IgD-negative memory B cell (primary cell): ENCODE data around the gene NSFL1C. TPM values are rescaled to one million over a fixed set of nuclear protein-coding genes. Genes with fewer than 3 reads are reported as not detected.
A peak's percentile ranks its signal among the peaks of the same experiment; 100 is the strongest.
"Not testable (repeated sequence)": the region's sequence is repeated elsewhere in the genome, so short reads cannot be mapped to it uniquely, and the experiment has no call there.

Experiments used
- H3K27ac Mint-ChIP-seq, 3 donors: one replicate each; pipeline ENCODE4 v1.8.0; 2020 to 2022; ENCODE audit warnings: mild to moderate bottlenecking in 3 of 3, mixed read lengths in 3 of 3, moderate library complexity in 1 of 3
- H3K27me3 Mint-ChIP-seq: one replicate; pipeline ENCODE4 v1.8.0; 2021; ENCODE audit warnings: mixed read lengths
- H3K36me3 Mint-ChIP-seq: one replicate; pipeline ENCODE4 v1.8.0; 2020; ENCODE audit warnings: mild to moderate bottlenecking, mixed read lengths
- H3K4me1 Mint-ChIP-seq, 3 donors: one replicate each; pipeline ENCODE4 v1.8.0; 2020 to 2022; ENCODE audit warnings: mixed read lengths in 3 of 3, mild to moderate bottlenecking in 1 of 3
- H3K4me3 Mint-ChIP-seq, 4 donors: one replicate each; pipeline ENCODE4 v1.8.0; 2020 to 2022; ENCODE audit warnings: mild to moderate bottlenecking in 4 of 4, mixed read lengths in 4 of 4, moderate library complexity in 3 of 4
- H3K9me3 Mint-ChIP-seq, 3 donors: one replicate each; pipeline ENCODE4 v1.8.0; 2020 to 2021; ENCODE audit warnings: mixed read lengths in 3 of 3, mild to moderate bottlenecking in 1 of 3
- polyA plus RNA-seq: library from polyadenylated mRNA; unstranded; fragments of 300-500 nt; fragmentation: Illumina TruSeq; gene quantifications from one replicate; pipeline ENCODE4 v1.2.3, GENCODE V29; 2021

NSFL1C gene
- polyA plus RNA-seq, 1 donor from 2014 or later = 112 TPM

GRCh38 chr20:1414982-1415381 is 51.7 kb downstream of the NSFL1C start:
- Mint-ChIP-seq H3K4me3 (no peak overlapping the region), H3K27ac (no peak overlapping the region), H3K4me1 (peaks cover 0 to 4% (median 0%) of the 10 kb centered on the region in 3 donors), H3K36me3 (no peaks in the 10 kb centered on the region), H3K9me3 (peaks cover 3 to 7% (median 5%) of the 10 kb centered on the region in 3 donors), H3K27me3 (peaks cover 2% of the 10 kb centered on the region)

- no peak overlapping the region for H3K4me3 Mint-ChIP-seq
- peaks cover 0 to 5% (median 0%) of the 10 kb centered on the region in 3 donors for H3K9me3 Mint-ChIP-seq
- no peak overlapping the region for H3K27ac Mint-ChIP-seq
- peaks cover 0 to 4% (median 2%) of the 10 kb centered on the region in 3 donors for H3K4me1 Mint-ChIP-seq
- no peaks in the 10 kb centered on the region for H3K36me3 Mint-ChIP-seq
- H3K27me3 Mint-ChIP-seq = peaks cover 18% of the 10 kb centered on the region
Measured at GRCh38 chr20:1405801-1406200, 60.8 kb downstream of the NSFL1C start.

- no peaks in the 10 kb centered on the region for H3K36me3 Mint-ChIP-seq
- peaks cover 5 to 8% (median 7%) of the 10 kb centered on the region in 3 donors for H3K4me1 Mint-ChIP-seq
- peaks cover 0 to 2% (median 0%) of the 10 kb centered on the region in 3 donors for H3K9me3 Mint-ChIP-seq
- H3K27ac Mint-ChIP-seq = no peak overlapping the region
- peaks cover 16% of the 10 kb centered on the region for H3K27me3 Mint-ChIP-seq
- H3K4me3 Mint-ChIP-seq = no peak overlapping the region
Measured at GRCh38 chr20:1403624-1404023, 63.0 kb downstream of the NSFL1C start.

- H3K4me1 Mint-ChIP-seq = peaks cover 14 to 20% (median 16%) of the 10 kb centered on the region in 3 donors
- H3K9me3 Mint-ChIP-seq = peaks cover 0 to 2% (median 0%) of the 10 kb centered on the region in 3 donors
- no peak overlapping the region for H3K27ac Mint-ChIP-seq
- H3K4me3 Mint-ChIP-seq = peak overlapping the region in 1 of 4 donors; percentile 85
- H3K36me3 Mint-ChIP-seq = no peaks in the 10 kb centered on the region
- H3K27me3 Mint-ChIP-seq = peaks cover 16% of the 10 kb centered on the region
Measured at GRCh38 chr20:1402149-1402548, 64.5 kb downstream of the NSFL1C start.

- H3K27ac Mint-ChIP-seq = no peak overlapping the region
- no peak overlapping the region for H3K4me3 Mint-ChIP-seq
- H3K27me3 Mint-ChIP-seq = peaks cover 16% of the 10 kb centered on the region
- peaks cover 2% of the 10 kb centered on the region for H3K36me3 Mint-ChIP-seq
- H3K4me1 Mint-ChIP-seq = peaks cover 16 to 23% (median 16%) of the 10 kb centered on the region in 3 donors
- peaks cover 0 to 2% (median 0%) of the 10 kb centered on the region in 3 donors for H3K9me3 Mint-ChIP-seq
Measured at GRCh38 chr20:1401451-1401907, 65.2 kb downstream of the NSFL1C start.

- not testable (repeated sequence) for H3K9me3 Mint-ChIP-seq, H3K4me3 Mint-ChIP-seq, H3K36me3 Mint-ChIP-seq, H3K27ac Mint-ChIP-seq, H3K27me3 Mint-ChIP-seq
- H3K4me1 Mint-ChIP-seq = peaks cover 23 to 34% (median 26%) of the 10 kb centered on the region in 3 donors
Measured at GRCh38 chr20:1399678-1400366, 66.8 kb downstream of the NSFL1C start.

- H3K9me3 Mint-ChIP-seq, H3K36me3 Mint-ChIP-seq, H3K27me3 Mint-ChIP-seq: not testable (repeated sequence)
- peaks cover 35 to 47% (median 38%) of the 10 kb centered on the region in 3 donors for H3K4me1 Mint-ChIP-seq
- H3K4me3 Mint-ChIP-seq = peak overlapping the region in 3 of 4 donors; percentile 4 to 74 (median 63)
- H3K27ac Mint-ChIP-seq = peak overlapping the region; percentile 31 to 74 (median 58)
Measured at GRCh38 chr20:1398185-1398584, 68.5 kb downstream of the NSFL1C start.

- H3K36me3 Mint-ChIP-seq = peaks cover 2% of the 10 kb centered on the region
- H3K27me3 Mint-ChIP-seq = peaks cover 4% of the 10 kb centered on the region
- peaks cover 37 to 47% (median 38%) of the 10 kb centered on the region in 3 donors for H3K4me1 Mint-ChIP-seq
- peak overlapping the region in 2 of 3 donors; percentile 47 to 58 for H3K27ac Mint-ChIP-seq
- H3K4me3 Mint-ChIP-seq = peak overlapping the region in 1 of 4 donors; percentile 4
- H3K9me3 Mint-ChIP-seq = no peaks in the 10 kb centered on the region
Measured at GRCh38 chr20:1397710-1398109, 68.9 kb downstream of the NSFL1C start.

- no peaks in the 10 kb centered on the region for H3K9me3 Mint-ChIP-seq
Measured at GRCh38 chr20:1396702-1397101, 69.9 kb downstream of the NSFL1C start.

GRCh38 chr20:1396264-1396663 is 70.4 kb downstream of the NSFL1C start:
- H3K4me1 Mint-ChIP-seq = peaks cover 41 to 51% (median 43%) of the 10 kb centered on the region in 3 donors
- H3K36me3 Mint-ChIP-seq = peaks cover 2% of the 10 kb centered on the region
- no peaks in the 10 kb centered on the region for H3K9me3 Mint-ChIP-seq
- no peaks in the 10 kb centered on the region for H3K27me3 Mint-ChIP-seq
- peak overlapping the region in 2 of 3 donors; percentile 42 to 47 for H3K27ac Mint-ChIP-seq
- peak overlapping the region in 2 of 4 donors; percentile 31 to 43 for H3K4me3 Mint-ChIP-seq

More at GRCh38 chr20:1396702-1397101, 69.9 kb downstream of the NSFL1C start:
- Mint-ChIP-seq H3K4me1 (peaks cover 38 to 48% (median 41%) of the 10 kb centered on the region in 3 donors), H3K27me3 (no peaks in the 10 kb centered on the region), H3K27ac (peak overlapping the region; percentile 42 to 78 (median 47)), H3K4me3 (peak overlapping the region in 2 of 4 donors; percentile 31 to 43), H3K36me3 (peaks cover 2% of the 10 kb centered on the region)

GRCh38 chr20:1394686-1395085 is 72.0 kb downstream of the NSFL1C start:
- Mint-ChIP-seq H3K36me3 (peaks cover 2% of the 10 kb centered on the region), H3K4me1 (peaks cover 46 to 66% (median 52%) of the 10 kb centered on the region in 3 donors), H3K27ac (peak overlapping the region in 2 of 3 donors; percentile 55 to 84), H3K9me3 (no peaks in the 10 kb centered on the region), H3K4me3 (peak overlapping the region in 3 of 4 donors; percentile 25 to 63 (median 35)), H3K27me3 (no peaks in the 10 kb centered on the region)

- Mint-ChIP-seq H3K36me3 (peaks cover 2% of the 10 kb centered on the region), H3K4me3 (peak overlapping the region; percentile 85 to 99 (median 94)), H3K27me3 (no peaks in the 10 kb centered on the region), H3K4me1 (peaks cover 46 to 68% (median 56%) of the 10 kb centered on the region in 3 donors), H3K27ac (peak overlapping the region; percentile 87 to 99 (median 87)), H3K9me3 (no peaks in the 10 kb centered on the region)
Measured at GRCh38 chr20:1393507-1393882, 73.2 kb downstream of the NSFL1C start.

- peak within 1 kb of the TSS; percentile 87 to 99 (median 97) for H3K27ac Mint-ChIP-seq
- peaks cover 44 to 68% (median 56%) of the 10 kb centered on the region in 3 donors for H3K4me1 Mint-ChIP-seq
- H3K27me3 Mint-ChIP-seq = no peaks in the 10 kb centered on the region
- H3K4me3 Mint-ChIP-seq = peak within 1 kb of the TSS; percentile 85 to 99 (median 94)
- peaks cover 2% of the 10 kb centered on the region for H3K36me3 Mint-ChIP-seq
- H3K9me3 Mint-ChIP-seq = no peaks in the 10 kb centered on the region
Measured at GRCh38 chr20:1392693-1393506, 73.7 kb downstream of the NSFL1C start, which contains the start of gene FKBP1A. Gene FKBP1A, minus strand, starts transcription at chr20:1393054. Its CDS starts 56 bp downstream, at chr20:1392998.

- Mint-ChIP-seq H3K4me3 (peak overlapping the region; percentile 85 to 96 (median 93)), H3K4me1 (peaks cover 43 to 68% (median 53%) of the 10 kb centered on the region in 3 donors)
Measured at GRCh38 chr20:1392443-1392692, 74.3 kb downstream of the NSFL1C start.

More at GRCh38 chr20:1392443-1392692, 74.3 kb downstream of the NSFL1C start:
- peaks cover 2% of the 10 kb centered on the region for H3K36me3 Mint-ChIP-seq
- H3K27me3 Mint-ChIP-seq = no peaks in the 10 kb centered on the region
- H3K9me3 Mint-ChIP-seq = no peaks in the 10 kb centered on the region
- H3K27ac Mint-ChIP-seq = peak overlapping the region in 2 of 3 donors; percentile 87 to 97
